GM12874 (cell line): ENCODE measurements around the gene PTGS1.

Experiments used
- TF ChIP-seq, protein P1 (sequence below): IDR thresholded peaks from 2 replicates; pipeline ENCODE4 v1.5.1; 2011; ENCODE audit warnings: low read depth, mild to moderate bottlenecking, control low read depth, low read length, moderate library complexity; ENCODE audit not compliant: insufficient read depth

Gene PTGS1

DNA sequence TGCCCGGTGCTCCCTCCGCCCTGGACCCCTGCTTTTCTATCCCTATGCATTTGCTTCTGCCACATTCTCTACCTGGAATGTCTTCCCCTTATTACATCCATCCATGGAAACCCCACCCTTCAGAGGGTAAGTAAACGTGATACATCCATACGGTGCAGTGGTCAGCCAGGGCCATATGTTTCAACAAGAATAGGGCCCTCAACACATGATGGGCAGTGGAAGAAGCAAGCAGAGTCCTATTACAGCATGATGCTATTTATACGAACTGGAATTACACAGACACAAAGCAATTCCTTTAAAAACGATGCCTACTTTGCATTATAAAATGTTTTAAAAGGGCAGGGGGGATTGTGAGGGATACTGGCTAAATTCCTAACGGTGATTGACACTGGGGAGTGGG lies 38.2 kb upstream of the PTGS1 start:
- TF ChIP-seq, protein P1, sequence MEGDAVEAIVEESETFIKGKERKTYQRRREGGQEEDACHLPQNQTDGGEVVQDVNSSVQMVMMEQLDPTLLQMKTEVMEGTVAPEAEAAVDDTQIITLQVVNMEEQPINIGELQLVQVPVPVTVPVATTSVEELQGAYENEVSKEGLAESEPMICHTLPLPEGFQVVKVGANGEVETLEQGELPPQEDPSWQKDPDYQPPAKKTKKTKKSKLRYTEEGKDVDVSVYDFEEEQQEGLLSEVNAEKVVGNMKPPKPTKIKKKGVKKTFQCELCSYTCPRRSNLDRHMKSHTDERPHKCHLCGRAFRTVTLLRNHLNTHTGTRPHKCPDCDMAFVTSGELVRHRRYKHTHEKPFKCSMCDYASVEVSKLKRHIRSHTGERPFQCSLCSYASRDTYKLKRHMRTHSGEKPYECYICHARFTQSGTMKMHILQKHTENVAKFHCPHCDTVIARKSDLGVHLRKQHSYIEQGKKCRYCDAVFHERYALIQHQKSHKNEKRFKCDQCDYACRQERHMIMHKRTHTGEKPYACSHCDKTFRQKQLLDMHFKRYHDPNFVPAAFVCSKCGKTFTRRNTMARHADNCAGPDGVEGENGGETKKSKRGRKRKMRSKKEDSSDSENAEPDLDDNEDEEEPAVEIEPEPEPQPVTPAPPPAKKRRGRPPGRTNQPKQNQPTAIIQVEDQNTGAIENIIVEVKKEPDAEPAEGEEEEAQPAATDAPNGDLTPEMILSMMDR = no peak

- TF ChIP-seq, protein P1 = no peak
Observed at GRCh38 chr9:122333169-122333808, 37.5 kb upstream of the PTGS1 start.

GRCh38 chr9:122334916-122335315 lies 35.9 kb upstream of the PTGS1 start:
- TF ChIP-seq, protein P1 = no peak

DNA sequence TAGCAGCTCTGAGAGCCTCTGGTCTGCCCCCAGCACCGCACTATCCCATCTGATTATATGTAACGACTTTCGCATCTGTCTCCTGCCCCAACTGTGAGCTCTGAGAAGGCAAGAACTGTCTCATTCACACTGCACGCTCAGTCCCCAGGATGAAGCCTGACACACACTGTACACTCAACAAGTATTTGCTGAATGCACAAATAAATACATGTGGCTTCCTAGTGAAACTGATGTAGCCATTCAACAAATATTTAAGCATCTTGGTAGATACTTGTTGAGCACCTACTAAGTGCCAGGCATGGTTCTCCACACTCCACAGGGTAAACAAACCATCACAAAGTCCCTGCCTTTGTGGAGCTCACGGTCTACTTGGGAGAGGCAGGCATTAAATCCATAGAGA lies 34.6 kb upstream of the PTGS1 start:
- TF ChIP-seq, protein P1 = no peak

DNA sequence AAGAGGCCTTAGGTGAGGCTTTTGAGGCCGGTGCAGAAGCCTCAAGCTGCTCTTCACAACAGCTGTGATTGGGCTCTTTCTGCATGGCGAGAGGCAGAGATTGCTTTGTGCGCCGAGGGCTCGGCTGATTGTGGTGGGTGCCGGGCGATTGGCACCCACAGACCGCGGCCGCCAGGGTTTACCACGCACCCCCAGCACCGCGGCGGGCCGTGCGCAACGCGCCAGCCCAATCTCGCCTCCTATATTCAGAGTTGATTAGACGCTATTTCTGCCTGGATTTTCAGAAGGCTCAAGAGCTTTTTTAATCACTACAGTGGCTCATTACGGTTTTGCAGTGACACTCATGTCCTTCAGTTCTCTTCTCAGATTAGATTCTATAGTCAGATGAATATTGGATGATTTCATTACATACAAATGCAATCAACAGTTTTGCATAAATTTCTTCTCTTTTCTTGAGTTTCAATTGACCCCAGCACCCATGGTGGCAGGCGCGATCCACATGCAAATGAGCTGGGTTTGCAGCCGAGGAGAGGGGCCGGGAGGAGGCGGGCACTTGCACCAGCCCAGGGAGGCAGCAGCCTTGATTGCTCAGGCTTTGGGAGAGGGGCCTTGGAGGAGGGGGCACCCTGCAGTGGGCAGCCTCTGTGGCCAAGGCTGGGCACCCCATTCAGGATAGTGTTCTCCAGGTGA lies 33.8 kb upstream of the PTGS1 start:
- TF ChIP-seq, protein P1 = no peak

- TF ChIP-seq, protein P1 = no peak
Observed at GRCh38 chr9:122337556-122337929, 33.3 kb upstream of the PTGS1 start.

- TF ChIP-seq, protein P1 = no peak
Observed at GRCh38 chr9:122338536-122338935, 32.3 kb upstream of the PTGS1 start.
